ENCODE measurements around the gene PTPRU.

- TF ChIP-seq, protein P1, sequence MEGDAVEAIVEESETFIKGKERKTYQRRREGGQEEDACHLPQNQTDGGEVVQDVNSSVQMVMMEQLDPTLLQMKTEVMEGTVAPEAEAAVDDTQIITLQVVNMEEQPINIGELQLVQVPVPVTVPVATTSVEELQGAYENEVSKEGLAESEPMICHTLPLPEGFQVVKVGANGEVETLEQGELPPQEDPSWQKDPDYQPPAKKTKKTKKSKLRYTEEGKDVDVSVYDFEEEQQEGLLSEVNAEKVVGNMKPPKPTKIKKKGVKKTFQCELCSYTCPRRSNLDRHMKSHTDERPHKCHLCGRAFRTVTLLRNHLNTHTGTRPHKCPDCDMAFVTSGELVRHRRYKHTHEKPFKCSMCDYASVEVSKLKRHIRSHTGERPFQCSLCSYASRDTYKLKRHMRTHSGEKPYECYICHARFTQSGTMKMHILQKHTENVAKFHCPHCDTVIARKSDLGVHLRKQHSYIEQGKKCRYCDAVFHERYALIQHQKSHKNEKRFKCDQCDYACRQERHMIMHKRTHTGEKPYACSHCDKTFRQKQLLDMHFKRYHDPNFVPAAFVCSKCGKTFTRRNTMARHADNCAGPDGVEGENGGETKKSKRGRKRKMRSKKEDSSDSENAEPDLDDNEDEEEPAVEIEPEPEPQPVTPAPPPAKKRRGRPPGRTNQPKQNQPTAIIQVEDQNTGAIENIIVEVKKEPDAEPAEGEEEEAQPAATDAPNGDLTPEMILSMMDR (IDR thresholded peaks at IDR 0.05): no peak
- TF ChIP-seq POLR2AphosphoS5 (IDR thresholded peaks at IDR 0.05) (no peak), POLR2A (IDR thresholded peaks at IDR 0.05) (no peak)
Observed at GRCh38 chr1:29289493-29289892, 53.2 kb downstream of the PTPRU start.

All from suprapubic skin (tissue), 4 donors.